Measurements from ENCODE around the gene SLC25A20. TPM values are rescaled to one million over a fixed set of nuclear protein-coding genes. Genes with fewer than 3 reads are reported as not detected.

SLC25A20 gene
- total RNA-seq, 2 donors from 2014 or later, result 12.2 to 14.8 TPM

DNA sequence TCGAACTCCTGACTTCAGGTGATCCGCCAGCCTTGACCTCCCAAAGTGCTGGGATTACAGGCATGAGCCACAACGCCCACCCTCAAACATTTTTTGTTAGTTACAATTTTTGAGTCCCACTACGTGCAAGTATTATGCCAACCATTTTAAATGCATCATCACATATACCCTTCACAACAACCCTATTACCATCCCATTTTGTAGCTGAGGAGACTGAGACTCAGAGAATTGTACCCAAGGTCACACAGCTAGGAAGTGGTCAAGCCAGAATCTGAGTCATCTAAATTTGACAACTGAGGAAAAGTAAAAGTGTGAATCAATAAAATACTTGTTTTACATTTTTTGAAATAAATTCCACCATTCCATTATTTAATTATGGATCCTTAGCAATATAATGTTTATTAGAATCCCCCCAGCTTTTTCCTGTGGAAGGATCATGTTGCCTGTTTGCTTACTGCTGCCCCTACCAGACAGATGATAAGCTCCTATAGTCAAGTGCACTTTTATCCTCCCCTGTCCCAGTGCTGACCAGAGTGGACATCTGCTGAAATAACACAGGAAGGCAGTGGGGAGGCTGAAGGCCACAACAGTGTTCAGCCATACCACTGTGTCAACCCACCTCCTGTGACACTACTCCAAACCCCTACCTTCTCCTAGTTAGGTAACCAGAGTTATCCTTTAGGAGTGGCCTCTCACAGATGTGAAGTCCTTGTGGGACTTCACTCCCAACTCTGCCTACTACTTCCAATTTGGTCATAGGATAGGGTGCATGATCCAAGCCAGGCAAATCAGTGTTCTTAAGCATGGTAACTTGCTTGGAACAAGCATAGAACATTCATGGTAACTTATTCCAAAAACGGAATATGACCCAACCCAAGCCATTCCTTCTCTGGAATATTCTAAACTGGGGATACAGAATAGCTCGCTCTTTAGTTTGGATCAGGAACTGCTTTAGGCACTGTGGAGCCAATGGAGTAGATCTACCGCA, 79.2 kb downstream of the SLC25A20 start:
- no peak for TF ChIP-seq POLR2AphosphoS5 (IDR thresholded peaks at IDR 0.05)
- TF ChIP-seq, protein P1, sequence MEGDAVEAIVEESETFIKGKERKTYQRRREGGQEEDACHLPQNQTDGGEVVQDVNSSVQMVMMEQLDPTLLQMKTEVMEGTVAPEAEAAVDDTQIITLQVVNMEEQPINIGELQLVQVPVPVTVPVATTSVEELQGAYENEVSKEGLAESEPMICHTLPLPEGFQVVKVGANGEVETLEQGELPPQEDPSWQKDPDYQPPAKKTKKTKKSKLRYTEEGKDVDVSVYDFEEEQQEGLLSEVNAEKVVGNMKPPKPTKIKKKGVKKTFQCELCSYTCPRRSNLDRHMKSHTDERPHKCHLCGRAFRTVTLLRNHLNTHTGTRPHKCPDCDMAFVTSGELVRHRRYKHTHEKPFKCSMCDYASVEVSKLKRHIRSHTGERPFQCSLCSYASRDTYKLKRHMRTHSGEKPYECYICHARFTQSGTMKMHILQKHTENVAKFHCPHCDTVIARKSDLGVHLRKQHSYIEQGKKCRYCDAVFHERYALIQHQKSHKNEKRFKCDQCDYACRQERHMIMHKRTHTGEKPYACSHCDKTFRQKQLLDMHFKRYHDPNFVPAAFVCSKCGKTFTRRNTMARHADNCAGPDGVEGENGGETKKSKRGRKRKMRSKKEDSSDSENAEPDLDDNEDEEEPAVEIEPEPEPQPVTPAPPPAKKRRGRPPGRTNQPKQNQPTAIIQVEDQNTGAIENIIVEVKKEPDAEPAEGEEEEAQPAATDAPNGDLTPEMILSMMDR (IDR thresholded peaks at IDR 0.05), result no peak
- TF ChIP-seq POLR2A (IDR thresholded peaks at IDR 0.05), result no peak
- no peak for DNase-seq (ENCODE audit: low spot score)
- Histone ChIP-seq H3K4me3 (no peak overlapping the region), H3K9me3 (no peaks in the 10 kb centered on the region), H3K36me3 (no peaks in the 10 kb centered on the region), H3K27ac (no peak overlapping the region), H3K27me3 (replicated peaks; ENCODE audit: insufficient read depth) (no peaks in the 10 kb centered on the region), H3K4me1 (replicated peaks) (peaks cover 4% of the 10 kb centered on the region)
- 97% methylated on average over 7 of the region's 7 CpGs for WGBS
- intact Hi-C loops (cut with DNase I), result no loop called here

DNA sequence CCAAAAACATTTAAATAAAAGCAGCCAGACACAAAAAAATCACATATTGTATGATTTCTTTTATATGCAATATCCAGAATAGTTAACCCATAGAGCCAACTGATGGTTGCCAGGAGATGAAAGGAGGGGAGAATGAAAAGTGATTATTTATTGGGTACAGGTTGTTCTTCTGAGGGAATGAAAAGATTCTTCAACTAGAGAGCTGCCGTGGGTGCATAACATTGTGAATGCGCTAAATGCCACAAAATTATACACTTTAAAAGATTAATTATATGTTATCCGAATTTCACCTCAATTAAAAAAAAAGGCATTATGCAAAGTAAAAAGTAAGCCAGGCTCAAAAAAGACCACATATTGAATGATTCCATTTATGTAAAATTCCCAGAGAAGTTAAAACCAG, 87.2 kb downstream of the SLC25A20 start:
- H3K9me3 ChIP-seq, result no peaks in the 10 kb centered on the region

More for the DNA sequence above, 87.2 kb downstream of the SLC25A20 start:
- no peak overlapping the region for H3K4me3 ChIP-seq
- H3K4me1 ChIP-seq (replicated peaks), result no peaks in the 10 kb centered on the region
- TF ChIP-seq, protein P1 (IDR thresholded peaks at IDR 0.05), result no peak
- no peak for TF ChIP-seq POLR2A (IDR thresholded peaks at IDR 0.05)
- peak; percentile 75 for TF ChIP-seq POLR2AphosphoS5 (IDR thresholded peaks at IDR 0.05)
- peak overlapping the region; percentile 27 to 52 for H3K27ac ChIP-seq
- no peaks in the 10 kb centered on the region for H3K36me3 ChIP-seq
- H3K27me3 ChIP-seq (replicated peaks; ENCODE audit: insufficient read depth), result no peaks in the 10 kb centered on the region
- peak; percentile 10 for DNase-seq (ENCODE audit: low spot score)
- 19% methylated on average over 3 of the region's 3 CpGs for WGBS
- intact Hi-C loops (cut with DNase I), result no loop called here

Other genes with a start within 250 kb of the SLC25A20 start
- 1 to 10 TPM in 1 of 2 donors, under 1 TPM in 1; 0.41 to 6.4 TPM for gene CELSR3, start 236.0 kb downstream of the SLC25A20 start, total RNA-seq
- gene NCKIPSD, start 213.0 kb downstream of the SLC25A20 start, total RNA-seq, result 10 to 100 TPM; 32.9 to 83.3 TPM
- gene IP6K2, start 181.7 kb downstream of the SLC25A20 start, total RNA-seq, result 100 to 1,000 TPM; 112 to 165 TPM
- gene PRKAR2A, start 51.0 kb downstream of the SLC25A20 start, total RNA-seq, result 10 to 100 TPM; 33.7 to 35.3 TPM
- gene ARIH2, start 20.0 kb upstream of the SLC25A20 start, total RNA-seq, result 100 to 1,000 TPM in 1 of 2 donors, 10 to 100 TPM in 1; 70.9 to 125 TPM
- 100 to 1,000 TPM in 1 of 2 donors, 10 to 100 TPM in 1; 56.0 to 101 TPM for gene P4HTM, start 91.4 kb upstream of the SLC25A20 start, total RNA-seq
- 100 to 1,000 TPM; 128 to 223 TPM for gene WDR6, start 108.5 kb upstream of the SLC25A20 start, total RNA-seq
- 10 to 100 TPM; 50.2 to 60.3 TPM for gene DALRD3, start 119.7 kb upstream of the SLC25A20 start, total RNA-seq
- 100 to 1,000 TPM; 168 to 183 TPM for gene NDUFAF3, start 123.2 kb upstream of the SLC25A20 start, total RNA-seq
- 100 to 1,000 TPM; 110 to 186 TPM for gene IMPDH2, start 130.5 kb upstream of the SLC25A20 start, total RNA-seq
- gene QRICH1, start 195.2 kb upstream of the SLC25A20 start, total RNA-seq, result 100 to 1,000 TPM in 1 of 2 donors, 10 to 100 TPM in 1; 60.1 to 132 TPM
- 100 to 1,000 TPM; 254 to 315 TPM for gene QARS1, start 205.9 kb upstream of the SLC25A20 start, total RNA-seq
- 10 to 100 TPM; 62.7 to 98.2 TPM for gene USP19, start 221.9 kb upstream of the SLC25A20 start, total RNA-seq
- gene LAMB2, start 234.2 kb upstream of the SLC25A20 start, total RNA-seq, result 100 to 1,000 TPM; 432 to 667 TPM